Measurements from ENCODE around the gene NCKAP1. TPM values are rescaled to one million over a fixed set of nuclear protein-coding genes. Genes with fewer than 3 reads are reported as not detected.

NCKAP1 gene
- total RNA-seq, 1 experiment from 2014 or later = 115 TPM

GRCh38 chr2:183028108-183028507, 10.1 kb downstream of the NCKAP1 start:
- TF ChIP-seq ZNF274 (IDR thresholded peaks at IDR 0.05; ENCODE audit: low read depth, low read length) (no peak), POLR2A (IDR thresholded peaks at IDR 0.05; ENCODE audit: borderline replicate concordance, extremely low read depth, insufficient read depth, insufficient read length) (no peak), TCF7L2 (IDR thresholded peaks at IDR 0.05; ENCODE audit: borderline replicate concordance, extremely low read depth, insufficient read depth, insufficient read length) (no peak), REST (IDR thresholded peaks at IDR 0.05; ENCODE audit: low read depth) (no peak), FOSL1 (IDR thresholded peaks at IDR 0.05; ENCODE audit: low read depth) (no peak)
- H3K4me3 ChIP-seq (replicated peaks in 1 of 2; ENCODE audit: low read depth in 1 of 2, low read length in 2 of 2) = no peak overlapping the region
- POLR2A ChIA-PET = no interaction called here
- BruUV-seq (replicated peaks) = no TSS peak
- no peaks in the 10 kb centered on the region; a peak in 1 of 4 replicates for H3K36me3 ChIP-seq (ENCODE audit: control insufficient read depth in 1 of 2, insufficient read depth in 2 of 2, low read length in 2 of 2)
- peaks cover 100% of the 10 kb centered on the region for H3K79me2 ChIP-seq (ENCODE audit: insufficient read depth, low read length)
- no peak overlapping the region for H2AFZ ChIP-seq (ENCODE audit: low read depth, low read length, poor library complexity, severe bottlenecking)
- H3K9me2 ChIP-seq (ENCODE audit: insufficient read depth) = no peaks in the 10 kb centered on the region
- CTCF ChIA-PET = no interaction called here
- no peak overlapping the region for H3K27ac ChIP-seq (ENCODE audit: low read depth, low read length)
- no peaks in the 10 kb centered on the region for H3K27me3 ChIP-seq (ENCODE audit: insufficient read depth, low read length)
- no peak overlapping the region for H3K9ac ChIP-seq (ENCODE audit: low read length)
- no peak overlapping the region for H3K4me2 ChIP-seq (ENCODE audit: low read length)
- no peak for DNase-seq (ENCODE audit: low read depth, low spot score)
- H3K4me1 ChIP-seq (ENCODE audit: control insufficient read depth in 1 of 2, insufficient read depth in 2 of 2, low read length in 2 of 2) = no peaks in the 10 kb centered on the region
- H4K20me1 ChIP-seq (ENCODE audit: insufficient read depth) = peaks cover 40% of the 10 kb centered on the region; the same call in 1 of the 2 replicates
- ATAC-seq = no peak
- RAD21 ChIA-PET (ENCODE audit: low non-redundant PET in 1 of 2, low total read pairs in 2 of 2, uncharacterized antibody in 2 of 2, unreplicated experiment in 2 of 2) = no interaction called here
- no peaks in the 10 kb centered on the region for H3K9me3 ChIP-seq (ENCODE audit: control insufficient read depth in 1 of 2, insufficient read depth in 1 of 2, low read depth in 1 of 2, low read length in 2 of 2)
- intact Hi-C loops (cut with micrococcal nuclease) = no loop called here

GRCh38 chr2:183027443-183027842, 10.8 kb downstream of the NCKAP1 start:
- BruUV-seq (replicated peaks) = no TSS peak
- H3K27ac ChIP-seq (ENCODE audit: low read depth, low read length) = no peak overlapping the region
- DNase-seq (ENCODE audit: low read depth, low spot score) = no peak
- TF ChIP-seq SIN3A (IDR thresholded peaks at IDR 0.05; ENCODE audit: low read depth) (no peak), CBX3 (IDR thresholded peaks at IDR 0.05; ENCODE audit: low read depth) (no peak), TCF7L2 (IDR thresholded peaks at IDR 0.05; ENCODE audit: borderline replicate concordance, extremely low read depth, insufficient read depth, insufficient read length) (no peak), JUND (IDR thresholded peaks at IDR 0.05) (no peak), ZFX (IDR thresholded peaks at IDR 0.05) (no peak), ATF3 (IDR thresholded peaks at IDR 0.05) (no peak), SP1 (IDR thresholded peaks at IDR 0.05; ENCODE audit: low read depth) (no peak), SRF (IDR thresholded peaks at IDR 0.05; ENCODE audit: low read depth) (no peak), EZH2 (IDR thresholded peaks at IDR 0.05) (no peak), POLR2AphosphoS5 (IDR thresholded peaks at IDR 0.05; ENCODE audit: low read depth, low read length) (no peak), FOSL1 (IDR thresholded peaks at IDR 0.05; ENCODE audit: low read depth) (no peak), MAX (IDR thresholded peaks at IDR 0.05) (no peak), ZNF274 (IDR thresholded peaks at IDR 0.05; ENCODE audit: low read depth, low read length) (no peak), ZBTB33 (IDR thresholded peaks at IDR 0.05; ENCODE audit: extremely low read depth, insufficient replicate concordance, low read length) (no peak), EZH2phosphoT487 (IDR thresholded peaks at IDR 0.05; ENCODE audit: borderline replicate concordance) (no peak)

More at GRCh38 chr2:183027443-183027842, 10.8 kb downstream of the NCKAP1 start:
- H3K9me2 ChIP-seq (ENCODE audit: insufficient read depth) = no peaks in the 10 kb centered on the region
- intact Hi-C loops (cut with micrococcal nuclease) = no loop called here
- H3K9ac ChIP-seq (ENCODE audit: low read length) = no peak overlapping the region
- ChIA-PET POLR2A (no interaction called here), CTCF (no interaction called here), RAD21 (ENCODE audit: low non-redundant PET in 1 of 2, low total read pairs in 2 of 2, uncharacterized antibody in 2 of 2, unreplicated experiment in 2 of 2) (no interaction called here)
- no peak overlapping the region for H3K4me3 ChIP-seq (replicated peaks in 1 of 2; ENCODE audit: low read depth in 1 of 2, low read length in 2 of 2)
- peaks cover 100% of the 10 kb centered on the region for H3K79me2 ChIP-seq (ENCODE audit: insufficient read depth, low read length)
- no peaks in the 10 kb centered on the region for H3K27me3 ChIP-seq (ENCODE audit: insufficient read depth, low read length)
- H4K20me1 ChIP-seq (ENCODE audit: insufficient read depth) = peaks cover 40% of the 10 kb centered on the region; the same call in 1 of the 2 replicates
- no peak overlapping the region for H3K4me2 ChIP-seq (ENCODE audit: low read length)
- H2AFZ ChIP-seq (ENCODE audit: low read depth, low read length, poor library complexity, severe bottlenecking) = no peak overlapping the region
- no peak for ATAC-seq
- no peaks in the 10 kb centered on the region for H3K4me1 ChIP-seq (ENCODE audit: control insufficient read depth in 1 of 2, insufficient read depth in 2 of 2, low read length in 2 of 2)
- no peaks in the 10 kb centered on the region for H3K9me3 ChIP-seq (ENCODE audit: control insufficient read depth in 1 of 2, insufficient read depth in 1 of 2, low read depth in 1 of 2, low read length in 2 of 2)
- no peaks in the 10 kb centered on the region; a peak in 2 of 4 replicates for H3K36me3 ChIP-seq (ENCODE audit: control insufficient read depth in 1 of 2, insufficient read depth in 2 of 2, low read length in 2 of 2)
